HepG2 (cell line): ENCODE data around the gene SPSB2. TPM values are rescaled to one million over a fixed set of nuclear protein-coding genes. Genes with fewer than 3 reads are reported as not detected.

Source experiments
- ATAC-seq: fragments of 200-7000 bp; cut with Tn5 transposase; 3 replicates; pipeline ENCODE4 v1.9.1; 2020; ENCODE audit warnings: mild to moderate bottlenecking, moderate library complexity
- BruUV-seq: library from RNA; stranded (reverse); fragments of 400-500 nt; replicated peaks from 2 replicates; lab custom pipeline; 2021; lab: Mats Ljungman, UMichigan
- CTCF ChIA-PET: fragments of 300-600 bp; formaldehyde crosslinking; extraction: SDS; loops from one replicate; lab custom pipeline; 2021; ENCODE audit warnings: low total read pairs, inconsistent platforms, low intra/inter-chr PET ratio; lab: Yijun Ruan, JAX
- POLR2A ChIA-PET: fragments of 350-600 bp; sonication (Branson Sonifier 250); formaldehyde crosslinking; loops from one replicate; lab custom pipeline; 2020; ENCODE audit warnings: antibody characterized with exemption, inconsistent platforms; lab: Yijun Ruan, JAX
- DNase-seq: peaks from one replicate; pipeline ENCODE4 v3.0.0-alpha.2; 2015; ENCODE audit warnings: low spot score
- FAIRE-seq: peaks from 3 replicates; lab custom pipeline; 2011; peaks lifted over from hg19 to GRCh38; lab: Jason Lieb, UNC
- H2AFZ ChIP-seq: one replicate; pipeline ENCODE4 v1.6.1; 2011; ENCODE audit warnings: low read length, inconsistent platforms
- H3K27ac ChIP-seq: fragments of 300-600 bp; 3 replicates; pipeline ENCODE4 v1.8.0; 2011; ENCODE audit warnings: mixed run types, mild to moderate bottlenecking, mixed read lengths, low read length, inconsistent platforms; ENCODE audit not compliant: insufficient read depth; ENCODE audit errors: extremely low read length
- H3K27me3 ChIP-seq, 2 experiments: fragments of 200-600 bp in 1 of 2; 2 replicates in 1 of 2; 3 replicates in 1 of 2; pipeline versions ENCODE4 v1.6.0 to v1.8.0; 2011; ENCODE audit warnings: low read length in 2 of 2, mild to moderate bottlenecking in 2 of 2, moderate library complexity in 2 of 2, inconsistent platforms in 1 of 2; ENCODE audit not compliant: insufficient read depth in 2 of 2, control insufficient read depth in 1 of 2
- H3K36me3 ChIP-seq, 2 experiments: fragments of 200-600 bp in 1 of 2; replicated peaks in 1 of 2; 2 replicates in 1 of 2; 3 replicates in 1 of 2; pipeline versions ENCODE4 v1.5.1 to v1.8.0; 2011; ENCODE audit warnings: low read length in 2 of 2, inconsistent platforms in 1 of 2; ENCODE audit not compliant: insufficient read depth in 2 of 2, control insufficient read depth in 1 of 2
- H3K4me1 ChIP-seq: 2 replicates; pipeline ENCODE4 v1.5.1; 2012; ENCODE audit warnings: low read length, inconsistent platforms; ENCODE audit not compliant: insufficient read depth
- H3K4me2 ChIP-seq: 2 replicates; pipeline ENCODE4 v1.6.0; 2011; ENCODE audit warnings: low read depth, low read length, inconsistent platforms
- H3K4me3 ChIP-seq, 3 experiments: fragments of 200-600 bp in 1 of 3; sonication (generic), shearing (Covaris generic) in 1 of 3; replicated peaks in 1 of 3; 2 replicates each; pipeline ENCODE4 v1.5.1; 2011 to 2016; ENCODE audit warnings: low read length in 3 of 3, inconsistent platforms in 2 of 3, low read depth in 2 of 3, mild to moderate bottlenecking in 2 of 3, control low read depth in 1 of 3, mixed read lengths in 1 of 3; ENCODE audit not compliant: insufficient read depth in 1 of 3
- H3K79me2 ChIP-seq: one replicate; pipeline ENCODE4 v1.6.1; 2011; ENCODE audit warnings: low read length, inconsistent platforms; ENCODE audit not compliant: insufficient read depth
- H3K9ac ChIP-seq: 2 replicates; pipeline ENCODE4 v1.6.0; 2011; ENCODE audit warnings: mild to moderate bottlenecking, low read depth, low read length, inconsistent platforms; ENCODE audit not compliant: insufficient read depth
- H3K9me3 ChIP-seq: 2 replicates; pipeline ENCODE4 v1.5.1; 2012; ENCODE audit warnings: mild to moderate bottlenecking, low read length
- H4K20me1 ChIP-seq: 2 replicates; pipeline ENCODE4 v1.6.0; 2011; ENCODE audit warnings: inconsistent platforms, mild to moderate bottlenecking, low read length, moderate library complexity; ENCODE audit not compliant: insufficient read depth
- ETV6 ChIP-seq: sonication (generic); formaldehyde crosslinking; conservative IDR thresholded peaks from 2 replicates; pipeline ENCODE4 v1.4.0; 2020; ENCODE audit warnings: missing genetic modification reagents
- HNF4A ChIP-seq: sonication (generic); formaldehyde crosslinking; IDR thresholded peaks from 2 replicates; pipeline ENCODE4 v1.4.0; 2020; ENCODE audit warnings: missing genetic modification reagents
- POLR2G ChIP-seq: fragments of 200-400 bp; formaldehyde crosslinking; IDR thresholded peaks from 2 replicates; pipeline ENCODE4 v1.6.1; 2018; ENCODE audit warnings: mild to moderate bottlenecking, low read depth, low read length, moderate library complexity
- RCOR2 ChIP-seq: IDR thresholded peaks from 2 replicates; pipeline ENCODE4 v1.6.1; 2016; ENCODE audit warnings: missing biosample characterization, missing genetic modification reagents
- ZBTB7B ChIP-seq: sonication (generic); formaldehyde crosslinking; IDR thresholded peaks from 2 replicates; pipeline ENCODE4 v1.4.0; 2020; ENCODE audit warnings: missing genetic modification reagents
- WGBS: methylation state at CpG from one replicate; pipeline ENCODE4 v1.1.6; 2017; ENCODE audit warnings: low lambda C conversion rate; 5-methylcytosine and 5-hydroxymethylcytosine counted together
- in situ Hi-C: cut with HindIII; loops from 2 replicates; pipeline ENCODE4 v1.10.0; 2017; ENCODE audit warnings: low pct_unique_long_range_greater_than_20kb; ENCODE audit not compliant: extremely low pct_ligation_motif_present
- intact Hi-C: fragments of 100-400 bp; cut with micrococcal nuclease; formaldehyde crosslinking; loops from one replicate; pipeline ENCODE4 v1.10.0; 2022; ENCODE audit not compliant: unreplicated experiment
- polyA plus RNA-seq, 8 experiments: library from polyadenylated mRNA; depleted of rRNA in 3 of 8; stranded (reverse) in 7 of 8; unstranded in 1 of 8; fragments of >200 nt; fragmentation: Illumina TruSeq in 4 of 8; extraction: Trizol in 4 of 8; gene quantifications; 2 replicates each; pipeline versions ENCODE4 v1.2.1 to v1.2.3, GENCODE V29; 2011 to 2016; ENCODE audit warnings: low read depth in 4 of 8, missing spikeins in 1 of 8, mixed read lengths in 1 of 8; ENCODE audit not compliant: insufficient read depth in 1 of 8
- total RNA-seq, 5 experiments: library from RNA; depleted of rRNA; stranded (reverse); fragments of >200 nt; fragmentation: Illumina TruSeq; extraction: Trizol; gene quantifications; 2 replicates each; pipeline ENCODE4 v1.2.3, GENCODE V29; 2016; ENCODE audit warnings: low read depth in 1 of 5
- TF ChIP-seq, protein P1 (sequence below): sonication (generic); formaldehyde crosslinking; IDR thresholded peaks from 2 replicates; pipeline ENCODE4 v1.4.0; 2020; ENCODE audit warnings: missing genetic modification reagents, borderline replicate concordance
- TF ChIP-seq, protein P2 (sequence below): sonication (generic); formaldehyde crosslinking; IDR thresholded peaks from 2 replicates; pipeline ENCODE4 v1.5.0; 2020; ENCODE audit warnings: mild to moderate bottlenecking, missing genetic modification reagents
- TF ChIP-seq, protein P3 (sequence below): sonication (generic); formaldehyde crosslinking; IDR thresholded peaks from 2 replicates; pipeline ENCODE4 v1.4.0; 2020; ENCODE audit warnings: mild to moderate bottlenecking, missing genetic modification reagents
- TF ChIP-seq, protein P4 (sequence below): sonication (generic); formaldehyde crosslinking; IDR thresholded peaks from 2 replicates; pipeline ENCODE4 v1.4.0; 2020; ENCODE audit warnings: mild to moderate bottlenecking, low read depth, missing genetic modification reagents
- TF ChIP-seq, protein P5 (sequence below): sonication (generic); formaldehyde crosslinking; IDR thresholded peaks from 2 replicates; pipeline ENCODE4 v1.5.0; 2020; ENCODE audit warnings: missing genetic modification reagents, mild to moderate bottlenecking, borderline replicate concordance

The SPSB2 gene
- total and polyA plus RNA-seq, 2 of the 13 experiments (the other 11 are each of a cell fraction or from before 2014, with no cell fraction given): 2.0 to 6.2 TPM

DNA sequence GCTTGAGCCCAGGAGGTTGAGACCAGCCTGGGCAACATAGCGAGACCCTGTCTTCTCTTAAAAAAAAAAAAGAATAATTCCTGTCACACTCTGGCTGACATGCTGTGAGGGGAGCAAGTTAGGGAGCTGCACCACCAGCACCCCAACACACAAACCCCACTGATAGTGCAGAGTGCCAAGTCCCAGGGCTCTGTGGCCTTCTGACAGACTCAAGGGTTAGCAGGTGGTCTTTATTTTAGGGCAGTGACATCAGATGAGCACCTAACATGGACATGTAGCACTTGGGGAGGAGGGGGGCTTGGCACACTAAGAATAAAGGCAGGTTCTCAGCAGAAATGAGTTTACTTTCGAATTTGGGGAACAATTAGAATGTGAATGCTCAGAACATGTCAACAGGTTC, 14.3 kb downstream of the SPSB2 start:
- no peak for TF ChIP-seq RCOR2 (CRISPR knock-in tag)
- no TSS peak for BruUV-seq
- CTCF ChIA-PET: no interaction called here
- intact Hi-C loops (no loop called here), in situ Hi-C loops (no loop called here)
- Histone ChIP-seq H4K20me1 (no peaks in the 10 kb centered on the region), H3K9me3 (no peaks in the 10 kb centered on the region), H3K4me3 (no peak overlapping the region), H2AFZ (no peak overlapping the region), H3K4me1 (peaks cover 9% of the 10 kb centered on the region), H3K79me2 (peaks cover 11% of the 10 kb centered on the region), H3K9ac (no peak overlapping the region), H3K27me3 (no peaks in the 10 kb centered on the region), H3K36me3 (peaks cover 43 to 84% of the 10 kb centered on the region in 2 experiments), H3K4me2 (no peak overlapping the region), H3K27ac (no peak overlapping the region)
- POLR2A ChIA-PET: no interaction called here
- DNase-seq (no peak), ATAC-seq (no peak), FAIRE-seq (no peak)
- WGBS: 100% methylated on average over 2 of the region's 2 CpGs

DNA sequence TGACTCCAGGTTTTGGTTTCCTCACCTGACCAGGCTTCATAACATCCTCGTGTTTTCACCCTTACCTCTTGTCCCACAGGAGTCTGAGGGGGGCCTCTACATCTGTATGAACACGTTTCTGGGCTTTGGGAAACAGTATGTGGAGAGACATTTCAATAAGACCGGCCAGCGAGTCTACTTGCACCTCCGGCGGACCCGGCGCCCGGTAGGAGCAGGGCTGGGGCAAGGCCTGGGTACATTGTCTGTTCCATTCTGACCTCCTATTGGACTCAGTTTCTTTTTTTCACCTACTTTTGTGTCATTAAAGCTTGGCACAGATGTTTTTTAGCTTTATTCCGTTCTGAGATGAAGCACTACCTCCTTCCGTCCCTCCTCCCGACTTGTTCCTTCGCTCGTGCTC, 17.8 kb downstream of the SPSB2 start:
- FAIRE-seq (no peak), DNase-seq (no peak), ATAC-seq (no peak)
- Histone ChIP-seq H3K9ac (no peak overlapping the region), H3K27me3 (no peaks in the 10 kb centered on the region), H2AFZ (no peak overlapping the region), H3K36me3 (peaks cover 23 to 52% of the 10 kb centered on the region in 2 experiments), H3K4me2 (no peak overlapping the region), H3K79me2 (peaks cover 28% of the 10 kb centered on the region), H3K27ac (no peak overlapping the region), H3K9me3 (no peaks in the 10 kb centered on the region), H3K4me3 (no peak overlapping the region), H4K20me1 (no peaks in the 10 kb centered on the region; the same call in 1 of the 2 replicates), H3K4me1 (peaks cover 22% of the 10 kb centered on the region)
- intact Hi-C loops (no loop called here), in situ Hi-C loops (no loop called here)
- ChIA-PET POLR2A (interaction anchor here (0.9 to 5.2 kb wide), 2 partner anchors 12 to 18 kb away, joined by 3 to 132 read pairs; partner anchors contain the start of genes SPSB2 and TPI1), CTCF (no interaction called here)
- no TSS peak for BruUV-seq
- 95% methylated on average over 14 of the region's 14 CpGs for WGBS
- no peak for TF ChIP-seq HNF4A
- no peak for TF ChIP-seq POLR2G
- TF ChIP-seq ETV6 (CRISPR knock-in tag): no peak
- TF ChIP-seq, protein P1, sequence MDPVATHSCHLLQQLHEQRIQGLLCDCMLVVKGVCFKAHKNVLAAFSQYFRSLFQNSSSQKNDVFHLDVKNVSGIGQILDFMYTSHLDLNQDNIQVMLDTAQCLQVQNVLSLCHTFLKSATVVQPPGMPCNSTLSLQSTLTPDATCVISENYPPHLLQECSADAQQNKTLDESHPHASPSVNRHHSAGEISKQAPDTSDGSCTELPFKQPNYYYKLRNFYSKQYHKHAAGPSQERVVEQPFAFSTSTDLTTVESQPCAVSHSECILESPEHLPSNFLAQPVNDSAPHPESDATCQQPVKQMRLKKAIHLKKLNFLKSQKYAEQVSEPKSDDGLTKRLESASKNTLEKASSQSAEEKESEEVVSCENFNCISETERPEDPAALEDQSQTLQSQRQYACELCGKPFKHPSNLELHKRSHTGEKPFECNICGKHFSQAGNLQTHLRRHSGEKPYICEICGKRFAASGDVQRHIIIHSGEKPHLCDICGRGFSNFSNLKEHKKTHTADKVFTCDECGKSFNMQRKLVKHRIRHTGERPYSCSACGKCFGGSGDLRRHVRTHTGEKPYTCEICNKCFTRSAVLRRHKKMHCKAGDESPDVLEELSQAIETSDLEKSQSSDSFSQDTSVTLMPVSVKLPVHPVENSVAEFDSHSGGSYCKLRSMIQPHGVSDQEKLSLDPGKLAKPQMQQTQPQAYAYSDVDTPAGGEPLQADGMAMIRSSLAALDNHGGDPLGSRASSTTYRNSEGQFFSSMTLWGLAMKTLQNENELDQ: no peak
- TF ChIP-seq, protein P2, sequence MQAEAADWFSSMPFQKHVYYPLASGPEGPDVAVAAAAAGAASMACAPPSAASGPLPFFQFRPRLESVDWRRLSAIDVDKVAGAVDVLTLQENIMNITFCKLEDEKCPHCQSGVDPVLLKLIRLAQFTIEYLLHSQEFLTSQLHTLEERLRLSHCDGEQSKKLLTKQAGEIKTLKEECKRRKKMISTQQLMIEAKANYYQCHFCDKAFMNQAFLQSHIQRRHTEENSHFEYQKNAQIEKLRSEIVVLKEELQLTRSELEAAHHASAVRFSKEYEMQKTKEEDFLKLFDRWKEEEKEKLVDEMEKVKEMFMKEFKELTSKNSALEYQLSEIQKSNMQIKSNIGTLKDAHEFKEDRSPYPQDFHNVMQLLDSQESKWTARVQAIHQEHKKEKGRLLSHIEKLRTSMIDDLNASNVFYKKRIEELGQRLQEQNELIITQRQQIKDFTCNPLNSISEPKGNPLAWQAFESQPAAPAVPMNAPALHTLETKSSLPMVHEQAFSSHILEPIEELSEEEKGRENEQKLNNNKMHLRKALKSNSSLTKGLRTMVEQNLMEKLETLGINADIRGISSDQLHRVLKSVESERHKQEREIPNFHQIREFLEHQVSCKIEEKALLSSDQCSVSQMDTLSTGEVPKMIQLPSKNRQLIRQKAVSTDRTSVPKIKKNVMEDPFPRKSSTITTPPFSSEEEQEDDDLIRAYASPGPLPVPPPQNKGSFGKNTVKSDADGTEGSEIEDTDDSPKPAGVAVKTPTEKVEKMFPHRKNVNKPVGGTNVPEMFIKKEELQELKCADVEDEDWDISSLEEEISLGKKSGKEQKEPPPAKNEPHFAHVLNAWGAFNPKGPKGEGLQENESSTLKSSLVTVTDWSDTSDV (CRISPR knock-in tag): no peak
- TF ChIP-seq, protein P3, sequence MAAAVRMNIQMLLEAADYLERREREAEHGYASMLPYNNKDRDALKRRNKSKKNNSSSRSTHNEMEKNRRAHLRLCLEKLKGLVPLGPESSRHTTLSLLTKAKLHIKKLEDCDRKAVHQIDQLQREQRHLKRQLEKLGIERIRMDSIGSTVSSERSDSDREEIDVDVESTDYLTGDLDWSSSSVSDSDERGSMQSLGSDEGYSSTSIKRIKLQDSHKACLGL (CRISPR knock-in tag): no peak
- TF ChIP-seq, protein P4, sequence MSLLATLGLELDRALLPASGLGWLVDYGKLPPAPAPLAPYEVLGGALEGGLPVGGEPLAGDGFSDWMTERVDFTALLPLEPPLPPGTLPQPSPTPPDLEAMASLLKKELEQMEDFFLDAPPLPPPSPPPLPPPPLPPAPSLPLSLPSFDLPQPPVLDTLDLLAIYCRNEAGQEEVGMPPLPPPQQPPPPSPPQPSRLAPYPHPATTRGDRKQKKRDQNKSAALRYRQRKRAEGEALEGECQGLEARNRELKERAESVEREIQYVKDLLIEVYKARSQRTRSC (CRISPR knock-in tag): no peak
- no peak for TF ChIP-seq ZBTB7B (CRISPR knock-in tag)
- TF ChIP-seq, protein P5, sequence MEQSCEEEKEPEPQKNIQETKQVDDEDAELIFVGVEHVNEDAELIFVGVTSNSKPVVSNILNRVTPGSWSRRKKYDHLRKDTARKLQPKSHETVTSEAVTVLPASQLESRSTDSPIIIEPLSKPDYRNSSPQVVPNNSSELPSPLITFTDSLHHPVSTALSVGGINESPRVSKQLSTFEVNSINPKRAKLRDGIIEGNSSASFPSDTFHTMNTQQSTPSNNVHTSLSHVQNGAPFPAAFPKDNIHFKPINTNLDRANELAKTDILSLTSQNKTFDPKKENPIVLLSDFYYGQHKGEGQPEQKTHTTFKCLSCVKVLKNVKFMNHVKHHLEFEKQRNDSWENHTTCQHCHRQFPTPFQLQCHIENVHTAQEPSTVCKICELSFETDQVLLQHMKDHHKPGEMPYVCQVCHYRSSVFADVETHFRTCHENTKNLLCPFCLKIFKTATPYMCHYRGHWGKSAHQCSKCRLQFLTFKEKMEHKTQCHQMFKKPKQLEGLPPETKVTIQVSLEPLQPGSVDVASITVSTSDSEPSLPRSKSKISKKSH: no peak
